ENCODE measurements around the gene MFGE8.

DNA sequence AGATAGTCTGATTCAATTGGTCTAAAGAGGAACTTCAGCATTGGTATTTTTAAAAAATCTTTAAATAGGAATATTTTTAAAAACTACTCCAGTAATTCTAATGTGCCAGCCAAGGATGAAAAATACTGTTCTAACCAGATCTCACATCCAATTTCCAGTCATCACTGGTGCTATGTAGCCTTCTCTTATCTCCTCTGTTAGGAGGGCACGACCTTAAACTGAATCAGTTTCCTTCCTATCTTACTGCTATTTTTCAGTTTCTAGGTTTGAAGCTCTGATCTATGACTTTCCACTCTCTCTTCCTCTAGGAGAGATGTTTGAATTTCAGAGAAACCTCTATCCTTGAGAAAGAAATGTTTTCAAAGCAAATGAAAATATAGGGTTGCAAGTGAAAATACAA, 49.8 kb downstream of the MFGE8 start:
- TF ChIP-seq, protein P1, sequence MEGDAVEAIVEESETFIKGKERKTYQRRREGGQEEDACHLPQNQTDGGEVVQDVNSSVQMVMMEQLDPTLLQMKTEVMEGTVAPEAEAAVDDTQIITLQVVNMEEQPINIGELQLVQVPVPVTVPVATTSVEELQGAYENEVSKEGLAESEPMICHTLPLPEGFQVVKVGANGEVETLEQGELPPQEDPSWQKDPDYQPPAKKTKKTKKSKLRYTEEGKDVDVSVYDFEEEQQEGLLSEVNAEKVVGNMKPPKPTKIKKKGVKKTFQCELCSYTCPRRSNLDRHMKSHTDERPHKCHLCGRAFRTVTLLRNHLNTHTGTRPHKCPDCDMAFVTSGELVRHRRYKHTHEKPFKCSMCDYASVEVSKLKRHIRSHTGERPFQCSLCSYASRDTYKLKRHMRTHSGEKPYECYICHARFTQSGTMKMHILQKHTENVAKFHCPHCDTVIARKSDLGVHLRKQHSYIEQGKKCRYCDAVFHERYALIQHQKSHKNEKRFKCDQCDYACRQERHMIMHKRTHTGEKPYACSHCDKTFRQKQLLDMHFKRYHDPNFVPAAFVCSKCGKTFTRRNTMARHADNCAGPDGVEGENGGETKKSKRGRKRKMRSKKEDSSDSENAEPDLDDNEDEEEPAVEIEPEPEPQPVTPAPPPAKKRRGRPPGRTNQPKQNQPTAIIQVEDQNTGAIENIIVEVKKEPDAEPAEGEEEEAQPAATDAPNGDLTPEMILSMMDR (IDR thresholded peaks at IDR 0.05; ENCODE audit: insufficient read depth, low read length, poor library complexity, severe bottlenecking) = no peak
- no peak for TF ChIP-seq EZH2phosphoT487 (conservative IDR thresholded peaks at IDR 0.05; ENCODE audit: low read length)
